ENCODE results near the gene NFE2L2. TPM values are rescaled to one million over a fixed set of nuclear protein-coding genes. Genes with fewer than 3 reads are reported as not detected.

Gene NFE2L2
- total and polyA plus RNA-seq, 9 of the 15 experiments (the other 6 are each of a cell fraction or from before 2014, with no cell fraction given): 29.3 to 120 (median 59.3) TPM

GRCh38 chr2:177263451-177264208 lies 897 bp downstream of the NFE2L2 start (continued):
- TF ChIP-seq, protein P1, sequence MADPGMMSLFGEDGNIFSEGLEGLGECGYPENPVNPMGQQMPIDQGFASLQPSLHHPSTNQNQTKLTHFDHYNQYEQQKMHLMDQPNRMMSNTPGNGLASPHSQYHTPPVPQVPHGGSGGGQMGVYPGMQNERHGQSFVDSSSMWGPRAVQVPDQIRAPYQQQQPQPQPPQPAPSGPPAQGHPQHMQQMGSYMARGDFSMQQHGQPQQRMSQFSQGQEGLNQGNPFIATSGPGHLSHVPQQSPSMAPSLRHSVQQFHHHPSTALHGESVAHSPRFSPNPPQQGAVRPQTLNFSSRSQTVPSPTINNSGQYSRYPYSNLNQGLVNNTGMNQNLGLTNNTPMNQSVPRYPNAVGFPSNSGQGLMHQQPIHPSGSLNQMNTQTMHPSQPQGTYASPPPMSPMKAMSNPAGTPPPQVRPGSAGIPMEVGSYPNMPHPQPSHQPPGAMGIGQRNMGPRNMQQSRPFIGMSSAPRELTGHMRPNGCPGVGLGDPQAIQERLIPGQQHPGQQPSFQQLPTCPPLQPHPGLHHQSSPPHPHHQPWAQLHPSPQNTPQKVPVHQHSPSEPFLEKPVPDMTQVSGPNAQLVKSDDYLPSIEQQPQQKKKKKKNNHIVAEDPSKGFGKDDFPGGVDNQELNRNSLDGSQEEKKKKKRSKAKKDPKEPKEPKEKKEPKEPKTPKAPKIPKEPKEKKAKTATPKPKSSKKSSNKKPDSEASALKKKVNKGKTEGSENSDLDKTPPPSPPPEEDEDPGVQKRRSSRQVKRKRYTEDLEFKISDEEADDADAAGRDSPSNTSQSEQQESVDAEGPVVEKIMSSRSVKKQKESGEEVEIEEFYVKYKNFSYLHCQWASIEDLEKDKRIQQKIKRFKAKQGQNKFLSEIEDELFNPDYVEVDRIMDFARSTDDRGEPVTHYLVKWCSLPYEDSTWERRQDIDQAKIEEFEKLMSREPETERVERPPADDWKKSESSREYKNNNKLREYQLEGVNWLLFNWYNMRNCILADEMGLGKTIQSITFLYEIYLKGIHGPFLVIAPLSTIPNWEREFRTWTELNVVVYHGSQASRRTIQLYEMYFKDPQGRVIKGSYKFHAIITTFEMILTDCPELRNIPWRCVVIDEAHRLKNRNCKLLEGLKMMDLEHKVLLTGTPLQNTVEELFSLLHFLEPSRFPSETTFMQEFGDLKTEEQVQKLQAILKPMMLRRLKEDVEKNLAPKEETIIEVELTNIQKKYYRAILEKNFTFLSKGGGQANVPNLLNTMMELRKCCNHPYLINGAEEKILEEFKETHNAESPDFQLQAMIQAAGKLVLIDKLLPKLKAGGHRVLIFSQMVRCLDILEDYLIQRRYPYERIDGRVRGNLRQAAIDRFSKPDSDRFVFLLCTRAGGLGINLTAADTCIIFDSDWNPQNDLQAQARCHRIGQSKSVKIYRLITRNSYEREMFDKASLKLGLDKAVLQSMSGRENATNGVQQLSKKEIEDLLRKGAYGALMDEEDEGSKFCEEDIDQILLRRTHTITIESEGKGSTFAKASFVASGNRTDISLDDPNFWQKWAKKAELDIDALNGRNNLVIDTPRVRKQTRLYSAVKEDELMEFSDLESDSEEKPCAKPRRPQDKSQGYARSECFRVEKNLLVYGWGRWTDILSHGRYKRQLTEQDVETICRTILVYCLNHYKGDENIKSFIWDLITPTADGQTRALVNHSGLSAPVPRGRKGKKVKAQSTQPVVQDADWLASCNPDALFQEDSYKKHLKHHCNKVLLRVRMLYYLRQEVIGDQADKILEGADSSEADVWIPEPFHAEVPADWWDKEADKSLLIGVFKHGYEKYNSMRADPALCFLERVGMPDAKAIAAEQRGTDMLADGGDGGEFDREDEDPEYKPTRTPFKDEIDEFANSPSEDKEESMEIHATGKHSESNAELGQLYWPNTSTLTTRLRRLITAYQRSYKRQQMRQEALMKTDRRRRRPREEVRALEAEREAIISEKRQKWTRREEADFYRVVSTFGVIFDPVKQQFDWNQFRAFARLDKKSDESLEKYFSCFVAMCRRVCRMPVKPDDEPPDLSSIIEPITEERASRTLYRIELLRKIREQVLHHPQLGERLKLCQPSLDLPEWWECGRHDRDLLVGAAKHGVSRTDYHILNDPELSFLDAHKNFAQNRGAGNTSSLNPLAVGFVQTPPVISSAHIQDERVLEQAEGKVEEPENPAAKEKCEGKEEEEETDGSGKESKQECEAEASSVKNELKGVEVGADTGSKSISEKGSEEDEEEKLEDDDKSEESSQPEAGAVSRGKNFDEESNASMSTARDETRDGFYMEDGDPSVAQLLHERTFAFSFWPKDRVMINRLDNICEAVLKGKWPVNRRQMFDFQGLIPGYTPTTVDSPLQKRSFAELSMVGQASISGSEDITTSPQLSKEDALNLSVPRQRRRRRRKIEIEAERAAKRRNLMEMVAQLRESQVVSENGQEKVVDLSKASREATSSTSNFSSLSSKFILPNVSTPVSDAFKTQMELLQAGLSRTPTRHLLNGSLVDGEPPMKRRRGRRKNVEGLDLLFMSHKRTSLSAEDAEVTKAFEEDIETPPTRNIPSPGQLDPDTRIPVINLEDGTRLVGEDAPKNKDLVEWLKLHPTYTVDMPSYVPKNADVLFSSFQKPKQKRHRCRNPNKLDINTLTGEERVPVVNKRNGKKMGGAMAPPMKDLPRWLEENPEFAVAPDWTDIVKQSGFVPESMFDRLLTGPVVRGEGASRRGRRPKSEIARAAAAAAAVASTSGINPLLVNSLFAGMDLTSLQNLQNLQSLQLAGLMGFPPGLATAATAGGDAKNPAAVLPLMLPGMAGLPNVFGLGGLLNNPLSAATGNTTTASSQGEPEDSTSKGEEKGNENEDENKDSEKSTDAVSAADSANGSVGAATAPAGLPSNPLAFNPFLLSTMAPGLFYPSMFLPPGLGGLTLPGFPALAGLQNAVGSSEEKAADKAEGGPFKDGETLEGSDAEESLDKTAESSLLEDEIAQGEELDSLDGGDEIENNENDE (IDR thresholded peaks at IDR 0.05; ENCODE audit: low read depth, low read length): peak; percentile 58
- TF ChIP-seq NFRKB (IDR thresholded peaks at IDR 0.05; ENCODE audit: low read depth): peak; percentile 59; the same call in 1 of the 2 replicates
- TF ChIP-seq POLR2G (IDR thresholded peaks at IDR 0.05; ENCODE audit: low read depth, low read length): peak; percentile 83
- peak; percentile 100 for TF ChIP-seq AFF4 (CRISPR knock-in tag; IDR thresholded peaks at IDR 0.05)
- peak; percentile 97 for TF ChIP-seq ZBTB1 (CRISPR knock-in tag; IDR thresholded peaks at IDR 0.05; ENCODE audit: borderline replicate concordance, low read depth)
- TF ChIP-seq RNF2 (IDR thresholded peaks at IDR 0.05): peak; percentile 93
- peak; percentile 56; the same call in 1 of the 2 replicates for TF ChIP-seq MTA1 (IDR thresholded peaks at IDR 0.05; ENCODE audit: borderline replicate concordance)
- no peak; the same call in 1 of the 2 replicates for TF ChIP-seq PHF21A (IDR thresholded peaks at IDR 0.05; ENCODE audit: borderline replicate concordance, low read depth)
- TF ChIP-seq SRF (CRISPR knock-in tag; IDR thresholded peaks at IDR 0.05): peak in 1 of 2 experiments; percentile 76; a peak in 2 of 4 replicates
- no peak for TF ChIP-seq BRCA1 (IDR thresholded peaks at IDR 0.05)
- no peak for TF ChIP-seq BRCA1 (CRISPR knock-in tag; IDR thresholded peaks at IDR 0.05)
- TF ChIP-seq GATAD2B (IDR thresholded peaks at IDR 0.05; ENCODE audit: borderline replicate concordance): peak; percentile 93
- peak; percentile 88 for TF ChIP-seq ELF1 (tag; IDR thresholded peaks at IDR 0.05)

All from K562 (cell line).